Prostate gland (tissue), 2 donors: ENCODE results near the gene ZNF101. TPM values are rescaled to one million over a fixed set of nuclear protein-coding genes. Genes with fewer than 3 reads are reported as not detected.

Experiments
- DNase-seq: peaks from one replicate; pipeline ENCODE4 v3.0.0-alpha.2; 2019; ENCODE audit warnings: low spot score
- H3K27ac ChIP-seq, 2 donors: fragments of 200-600 bp; sonication (generic); 2 replicates each; pipeline ENCODE4 v1.5.1; 2017 to 2019
- H3K27me3 ChIP-seq: fragments of 200-600 bp; sonication (generic); replicated peaks from 2 replicates; pipeline ENCODE4 v1.5.1; 2019; ENCODE audit not compliant: insufficient read depth
- H3K36me3 ChIP-seq, 2 donors: fragments of 200-600 bp; sonication (generic); 1 replicate in 1 of 2; 2 replicates in 1 of 2; pipeline versions ENCODE4 v1.5.1 to v1.8.1; 2017 to 2019
- H3K4me1 ChIP-seq: fragments of 200-600 bp; sonication (generic); replicated peaks from 2 replicates; pipeline ENCODE4 v1.5.1; 2019
- H3K4me3 ChIP-seq, 2 donors: fragments of 200-600 bp; sonication (generic); 2 replicates each; pipeline ENCODE4 v1.5.1; 2017 to 2019
- H3K9me3 ChIP-seq: fragments of 200-600 bp; sonication (generic); 2 replicates; pipeline ENCODE4 v1.5.1; 2017
- POLR2A ChIP-seq: fragments of 450-650 bp; IDR thresholded peaks from one replicate; pipeline ENCODE4 v1.6.1; 2016; ENCODE audit warnings: antibody characterized with exemption, mild to moderate bottlenecking
- POLR2AphosphoS5 ChIP-seq: sonication (generic); formaldehyde crosslinking; IDR thresholded peaks from one replicate; pipeline ENCODE4 v1.6.1; 2017; ENCODE audit warnings: antibody characterized with exemption
- WGBS: methylation state at CpG from one replicate; pipeline ENCODE4 v1.1.5; 2018; 5-methylcytosine and 5-hydroxymethylcytosine counted together
- intact Hi-C: fragments of 100-400 bp; cut with DNase I; formaldehyde crosslinking; loops from one replicate; pipeline ENCODE4 v1.14.2; 2022
- total RNA-seq, 2 donors: library from RNA; depleted of rRNA; stranded (reverse); fragments of >200 nt; gene quantifications; one replicate each; pipeline ENCODE4 v1.1.0, GENCODE V29; 2016
- TF ChIP-seq, protein P1 (sequence below), 4 experiments: fragments of 200-600 bp in 2 of 4; fragments of 450-650 bp in 2 of 4; sonication (generic) in 2 of 4; IDR thresholded peaks; 1 replicate in 3 of 4; 2 replicates in 1 of 4; pipeline ENCODE4 v1.5.1; 2016 to 2019; ENCODE audit warnings: antibody characterized with exemption in 4 of 4, mild to moderate bottlenecking in 2 of 4, moderate library complexity in 2 of 4

The ZNF101 gene
- total RNA-seq, 2 donors from 2014 or later = 4.1 to 7.1 TPM

DNA sequence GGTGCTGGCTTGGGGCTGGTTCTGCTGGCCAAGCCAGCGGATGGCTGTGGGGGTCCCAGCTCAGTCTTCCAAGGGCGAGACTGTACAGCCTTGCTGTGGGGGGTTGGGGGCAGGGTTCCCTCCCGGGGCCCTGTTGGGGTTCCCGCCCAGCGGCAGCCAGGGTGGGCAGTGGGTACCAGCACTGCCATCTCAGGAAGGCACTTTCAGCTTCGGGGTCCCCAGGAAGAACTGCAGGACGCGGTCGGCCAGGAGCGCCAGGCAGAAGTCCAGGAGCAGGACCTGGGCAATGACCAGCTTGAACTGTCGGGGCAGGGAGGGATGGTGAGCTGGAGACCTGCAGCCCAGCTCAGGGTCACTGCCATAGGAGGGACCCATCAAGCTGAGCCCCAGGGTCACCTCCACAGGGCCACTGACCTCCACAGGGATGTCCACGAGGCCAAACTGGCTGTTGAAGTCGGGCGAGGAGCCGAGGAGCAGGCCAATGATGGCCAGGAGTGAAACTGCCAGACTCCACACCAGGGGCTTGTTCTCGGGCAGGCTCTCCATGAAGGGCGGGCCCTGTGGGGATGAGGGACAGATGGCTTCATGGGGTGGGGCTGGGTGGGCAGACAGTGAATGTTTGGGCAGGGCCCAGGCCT, 23.3 kb upstream of the ZNF101 start:
- Histone ChIP-seq H3K27ac (no peak overlapping the region), H3K27me3 (no peaks in the 10 kb centered on the region), H3K9me3 (no peaks in the 10 kb centered on the region), H3K4me3 (no peak overlapping the region), H3K4me1 (no peaks in the 10 kb centered on the region), H3K36me3 (peaks cover 9 to 28% of the 10 kb centered on the region in 2 donors)
- 89% methylated on average over 16 of the region's 17 CpGs for WGBS
- intact Hi-C loops = no loop called here
- no peak for TF ChIP-seq POLR2AphosphoS5
- TF ChIP-seq, protein P1, sequence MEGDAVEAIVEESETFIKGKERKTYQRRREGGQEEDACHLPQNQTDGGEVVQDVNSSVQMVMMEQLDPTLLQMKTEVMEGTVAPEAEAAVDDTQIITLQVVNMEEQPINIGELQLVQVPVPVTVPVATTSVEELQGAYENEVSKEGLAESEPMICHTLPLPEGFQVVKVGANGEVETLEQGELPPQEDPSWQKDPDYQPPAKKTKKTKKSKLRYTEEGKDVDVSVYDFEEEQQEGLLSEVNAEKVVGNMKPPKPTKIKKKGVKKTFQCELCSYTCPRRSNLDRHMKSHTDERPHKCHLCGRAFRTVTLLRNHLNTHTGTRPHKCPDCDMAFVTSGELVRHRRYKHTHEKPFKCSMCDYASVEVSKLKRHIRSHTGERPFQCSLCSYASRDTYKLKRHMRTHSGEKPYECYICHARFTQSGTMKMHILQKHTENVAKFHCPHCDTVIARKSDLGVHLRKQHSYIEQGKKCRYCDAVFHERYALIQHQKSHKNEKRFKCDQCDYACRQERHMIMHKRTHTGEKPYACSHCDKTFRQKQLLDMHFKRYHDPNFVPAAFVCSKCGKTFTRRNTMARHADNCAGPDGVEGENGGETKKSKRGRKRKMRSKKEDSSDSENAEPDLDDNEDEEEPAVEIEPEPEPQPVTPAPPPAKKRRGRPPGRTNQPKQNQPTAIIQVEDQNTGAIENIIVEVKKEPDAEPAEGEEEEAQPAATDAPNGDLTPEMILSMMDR (IDR thresholded peaks at IDR 0.05) = no peak
- no peak for TF ChIP-seq POLR2A
- DNase-seq = no peak

DNA sequence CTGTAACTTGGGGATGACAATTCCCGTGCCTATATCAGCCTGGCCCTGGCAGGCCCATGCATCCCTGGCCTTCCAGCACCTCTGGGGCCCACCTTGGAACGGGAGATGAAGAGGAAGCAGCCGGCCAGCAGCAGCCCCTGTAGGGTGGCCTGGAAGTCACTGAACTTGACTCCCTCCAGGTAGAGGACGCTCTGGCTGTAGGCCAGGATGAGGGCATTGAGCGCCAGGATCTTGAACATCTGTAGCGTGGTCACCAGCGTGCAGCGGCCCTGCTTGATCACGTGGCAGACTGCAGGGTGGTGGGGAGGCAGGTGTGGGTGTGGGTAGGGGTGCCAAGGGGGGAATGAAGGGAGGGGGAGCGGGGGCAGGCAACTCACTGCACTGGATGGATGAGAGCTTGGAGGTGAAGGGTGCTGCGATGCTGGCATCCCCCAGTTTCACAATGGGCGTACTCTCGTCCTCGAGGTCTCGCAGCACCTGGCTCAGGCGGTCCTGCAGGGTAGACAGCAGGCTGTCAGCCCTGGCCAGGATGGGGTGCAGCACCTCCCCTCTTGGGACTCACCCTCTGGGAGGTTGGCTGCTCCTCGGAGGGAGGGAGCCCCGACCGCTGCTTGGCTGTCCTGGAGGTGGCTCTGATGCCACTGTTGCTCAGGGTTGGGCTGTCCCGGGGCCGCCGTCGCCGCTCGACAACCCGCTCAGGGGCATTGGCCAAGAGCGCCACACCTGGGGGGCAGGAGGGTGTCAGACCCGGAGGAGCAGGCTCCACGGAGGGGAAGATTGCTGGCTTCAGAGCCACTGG, 21.4 kb upstream of the ZNF101 start:
- intact Hi-C loops = no loop called here
- no peaks in the 10 kb centered on the region for H3K9me3 ChIP-seq
- no peak for DNase-seq
- WGBS = 90% methylated on average over 29 of the region's 29 CpGs
- no peak overlapping the region for H3K4me3 ChIP-seq
- peaks cover 12 to 34% of the 10 kb centered on the region in 2 donors for H3K36me3 ChIP-seq
- no peak overlapping the region for H3K27ac ChIP-seq
- no peaks in the 10 kb centered on the region for H3K27me3 ChIP-seq
- H3K4me1 ChIP-seq = no peaks in the 10 kb centered on the region
- no peak for TF ChIP-seq POLR2A
- TF ChIP-seq, protein P1 (IDR thresholded peaks at IDR 0.05) = no peak

DNA sequence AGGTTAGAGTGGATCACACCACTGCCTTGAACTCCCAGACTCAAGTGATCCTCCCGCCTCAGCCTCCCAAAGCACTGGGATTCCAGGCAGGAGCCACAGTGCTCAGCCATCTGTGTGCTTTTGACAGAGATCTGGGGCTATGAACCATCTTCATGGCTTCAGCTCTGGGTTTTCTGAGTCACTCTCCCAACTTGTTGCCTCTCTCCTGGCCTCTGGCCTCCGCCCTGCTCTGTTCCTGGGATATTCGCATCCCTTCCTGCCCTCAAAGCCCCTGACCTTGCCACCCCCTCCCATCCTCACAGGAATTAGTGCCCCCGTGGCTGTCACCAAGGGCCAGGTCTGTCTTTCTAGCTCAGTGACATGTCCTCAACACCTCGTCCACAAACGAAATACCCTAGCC, 19.5 kb upstream of the ZNF101 start:
- Histone ChIP-seq H3K27me3 (no peaks in the 10 kb centered on the region), H3K9me3 (no peaks in the 10 kb centered on the region), H3K4me1 (no peaks in the 10 kb centered on the region), H3K36me3 (peaks cover 21 to 46% of the 10 kb centered on the region in 2 donors), H3K4me3 (no peak overlapping the region), H3K27ac (no peak overlapping the region)
- TF ChIP-seq POLR2A = no peak
- no peak for TF ChIP-seq POLR2AphosphoS5
- TF ChIP-seq, protein P1 (IDR thresholded peaks at IDR 0.05) = no peak
- no peak for DNase-seq
- 86% methylated on average over 6 of the region's 6 CpGs for WGBS
- intact Hi-C loops = no loop called here

DNA sequence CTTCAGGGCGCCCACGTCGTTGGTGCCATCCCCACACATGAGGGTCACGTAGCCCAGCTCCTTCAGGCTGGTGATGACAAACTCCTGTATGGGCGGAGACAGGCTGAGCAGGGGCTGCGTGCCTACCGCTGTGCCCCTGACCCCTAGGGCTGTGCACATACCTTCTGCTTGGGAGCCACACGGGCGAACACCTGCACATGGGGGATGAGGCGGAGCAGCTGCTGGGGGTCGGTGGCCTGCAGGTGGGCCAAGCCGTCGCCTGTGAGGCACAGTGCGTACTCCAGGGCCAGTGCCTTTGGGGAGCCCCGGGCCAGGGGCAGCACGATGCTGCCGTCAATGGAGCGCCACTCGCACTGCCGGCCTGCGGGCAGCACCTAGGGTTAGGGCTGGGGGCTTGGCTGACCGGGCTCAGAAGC, 19.1 kb upstream of the ZNF101 start:
- DNase-seq = no peak
- TF ChIP-seq POLR2AphosphoS5 = no peak
- TF ChIP-seq, protein P1 (IDR thresholded peaks at IDR 0.05) = no peak
- TF ChIP-seq POLR2A = no peak
- Histone ChIP-seq H3K27ac (no peak overlapping the region), H3K4me3 (no peak overlapping the region), H3K36me3 (peaks cover 24 to 50% of the 10 kb centered on the region in 2 donors), H3K4me1 (no peaks in the 10 kb centered on the region), H3K27me3 (no peaks in the 10 kb centered on the region), H3K9me3 (no peaks in the 10 kb centered on the region)
- intact Hi-C loops = no loop called here
- WGBS = 94% methylated on average over 22 of the region's 22 CpGs

DNA sequence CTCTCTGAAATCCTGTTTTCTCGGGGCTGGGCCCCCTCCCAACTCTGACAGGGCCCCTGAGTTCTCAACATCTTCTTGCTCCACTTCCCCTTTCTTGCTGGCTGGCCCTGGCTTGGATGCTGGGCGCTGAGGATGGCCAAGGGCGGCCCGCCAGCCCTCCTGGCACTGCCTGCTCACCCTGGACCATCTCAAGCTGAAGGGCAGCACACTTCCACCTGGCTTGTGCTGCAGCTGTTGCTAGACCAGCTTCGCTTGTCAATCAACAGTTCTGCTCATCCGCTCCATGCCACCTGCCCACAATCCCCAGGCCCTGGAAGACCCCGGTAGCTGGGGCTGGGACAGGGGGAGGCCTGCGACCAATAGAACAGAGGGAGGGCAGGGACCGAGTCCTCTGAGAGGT, 18.3 kb upstream of the ZNF101 start:
- TF ChIP-seq POLR2A (no peak), POLR2AphosphoS5 (no peak)
- TF ChIP-seq, protein P1 (IDR thresholded peaks at IDR 0.05) = no peak
- no peak for DNase-seq
- intact Hi-C loops = no loop called here
- Histone ChIP-seq H3K9me3 (no peaks in the 10 kb centered on the region), H3K36me3 (peaks cover 30 to 51% of the 10 kb centered on the region in 2 donors), H3K4me3 (no peak overlapping the region), H3K4me1 (no peaks in the 10 kb centered on the region), H3K27me3 (no peaks in the 10 kb centered on the region), H3K27ac (no peak overlapping the region)
- WGBS = 96% methylated on average over 9 of the region's 9 CpGs
